ENCODE measurements around the gene SSH3. TPM values are rescaled to one million over a fixed set of nuclear protein-coding genes. Genes with fewer than 3 reads are reported as not detected.

The SSH3 gene
- total RNA-seq, 1 donor from 2014 or later = 5.1 TPM

DNA sequence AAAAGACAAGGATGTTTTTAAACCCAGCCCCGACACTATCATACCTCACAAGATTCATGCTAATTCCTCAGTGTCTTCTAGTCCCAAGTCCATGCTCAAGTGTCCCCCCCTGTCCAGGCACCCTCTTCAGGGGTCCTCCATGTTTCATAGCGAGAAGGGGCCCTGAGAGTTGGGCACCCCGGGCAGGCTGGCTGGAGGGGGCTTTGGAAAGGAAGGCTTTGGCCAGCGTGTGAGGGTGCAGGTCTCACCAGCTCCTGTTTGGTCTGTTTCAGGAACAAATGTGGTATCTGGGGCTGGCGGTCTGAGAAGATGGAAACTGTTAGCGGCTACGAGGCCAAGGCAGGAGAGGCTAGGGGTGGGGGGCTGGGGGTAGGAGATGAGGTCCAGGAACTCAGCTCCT lies 4.5 kb upstream of the SSH3 start:
- Mint-ChIP-seq H3K27me3 (no peaks in the 10 kb centered on the region), H3K4me1 (peaks cover 6% of the 10 kb centered on the region), H3K4me3 (no peak overlapping the region), H3K9me3 (peaks cover 8% of the 10 kb centered on the region), H3K36me3 (ENCODE audit: low read depth) (peaks cover 71% of the 10 kb centered on the region), H3K27ac (no peak overlapping the region)
- no peak for DNase-seq
- TF ChIP-seq CTCF (IDR thresholded peaks at IDR 0.05) = no peak
- POLR2A ChIA-PET = interaction anchor here (0.6 kb wide), 1 partner anchor 23 kb away, joined by 3 read pairs; no protein-coding TSS in a partner anchor
- CTCF ChIA-PET = no interaction called here
- intact Hi-C loops (cut with micrococcal nuclease) = no loop called here
- no peak for ATAC-seq (ENCODE audit: low read depth)

GRCh38 chr11:67299471-67300191 lies 3.7 kb upstream of the SSH3 start:
- H3K9me3 Mint-ChIP-seq = peaks cover 8% of the 10 kb centered on the region
- no peak for DNase-seq
- POLR2A ChIA-PET = interaction anchor here (0.6 kb wide), 1 partner anchor 22 kb away, joined by 3 read pairs; no protein-coding TSS in a partner anchor

GRCh38 chr11:67300256-67300755 lies 3.0 kb upstream of the SSH3 start:
- Mint-ChIP-seq H3K9me3 (peaks cover 8% of the 10 kb centered on the region), H3K4me1 (peaks cover 3% of the 10 kb centered on the region), H3K4me3 (no peak overlapping the region), H3K36me3 (ENCODE audit: low read depth) (peaks cover 60% of the 10 kb centered on the region), H3K27ac (no peak overlapping the region), H3K27me3 (no peaks in the 10 kb centered on the region)
- ATAC-seq (ENCODE audit: low read depth) = no peak
- POLR2A ChIA-PET = no interaction called here
- CTCF ChIA-PET = no interaction called here
- TF ChIP-seq CTCF (IDR thresholded peaks at IDR 0.05) = no peak
- no peak for DNase-seq
- intact Hi-C loops (cut with micrococcal nuclease) = no loop called here

More at GRCh38 chr11:67299471-67300191, 3.7 kb upstream of the SSH3 start:
- peaks cover 3% of the 10 kb centered on the region for H3K4me1 Mint-ChIP-seq
- no peak overlapping the region for H3K27ac Mint-ChIP-seq
- TF ChIP-seq CTCF (IDR thresholded peaks at IDR 0.05) = no peak
- intact Hi-C loops (cut with micrococcal nuclease) = no loop called here
- H3K36me3 Mint-ChIP-seq (ENCODE audit: low read depth) = peaks cover 66% of the 10 kb centered on the region
- CTCF ChIA-PET = no interaction called here
- H3K4me3 Mint-ChIP-seq = no peak overlapping the region
- no peaks in the 10 kb centered on the region for H3K27me3 Mint-ChIP-seq
- no peak for ATAC-seq (ENCODE audit: low read depth)

DNA sequence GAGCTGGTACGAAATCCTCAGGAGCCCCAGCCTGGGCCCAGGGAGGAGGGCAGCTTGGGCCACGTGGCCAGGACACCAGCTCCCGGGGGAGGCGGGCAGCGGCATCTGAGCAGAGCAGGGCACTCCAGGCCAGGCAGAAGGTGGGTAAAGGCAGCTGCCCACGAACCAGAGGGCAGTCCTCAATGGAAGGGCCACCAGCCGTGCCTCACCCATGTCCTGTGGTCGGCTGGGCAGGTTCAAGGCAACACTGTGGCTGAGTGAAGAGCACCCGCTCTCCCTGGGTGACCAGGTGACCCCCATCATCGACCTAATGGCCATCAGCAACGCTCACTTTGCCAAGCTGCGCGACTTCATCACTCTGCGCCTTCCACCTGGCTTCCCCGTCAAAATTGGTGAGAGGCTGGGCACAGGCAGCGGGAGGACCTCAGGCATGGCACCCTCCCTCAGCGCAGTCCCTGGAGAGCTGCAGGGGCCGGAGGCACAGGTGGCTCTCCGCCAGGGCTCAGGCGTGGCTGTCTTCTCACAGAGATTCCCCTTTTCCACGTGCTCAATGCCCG lies 2.5 kb upstream of the SSH3 start:
- TF ChIP-seq CTCF (IDR thresholded peaks at IDR 0.05) = no peak
- peaks cover 8% of the 10 kb centered on the region for H3K9me3 Mint-ChIP-seq
- ATAC-seq (ENCODE audit: low read depth) (no peak), DNase-seq (no peak)
- H3K27ac Mint-ChIP-seq = no peak overlapping the region
- intact Hi-C loops (cut with micrococcal nuclease) = no loop called here
- H3K4me3 Mint-ChIP-seq = no peak overlapping the region
- H3K36me3 Mint-ChIP-seq (ENCODE audit: low read depth) = peaks cover 56% of the 10 kb centered on the region
- H3K4me1 Mint-ChIP-seq = peaks cover 3% of the 10 kb centered on the region
- ChIA-PET CTCF (no interaction called here), POLR2A (interaction anchor here (1.0 to 1.4 kb wide), 2 partner anchors 12 to 17 kb away, joined by 3 to 4 read pairs; partner anchors contain the start of gene ANKRD13D)
- no peaks in the 10 kb centered on the region for H3K27me3 Mint-ChIP-seq

GRCh38 chr11:67301313-67301921 lies 1.9 kb upstream of the SSH3 start:
- ChIA-PET CTCF (no interaction called here), POLR2A (interaction anchor here (1.0 to 1.4 kb wide), 3 partner anchors 13 to 33 kb away, joined by 3 to 4 read pairs (median 3); partner anchors contain the start of gene ANKRD13D)
- H3K27ac Mint-ChIP-seq = no peak overlapping the region
- DNase-seq (peak; percentile 7), ATAC-seq (ENCODE audit: low read depth) (no peak)
- H3K36me3 Mint-ChIP-seq (ENCODE audit: low read depth) = peaks cover 50% of the 10 kb centered on the region
- no peak overlapping the region for H3K4me3 Mint-ChIP-seq
- TF ChIP-seq CTCF (IDR thresholded peaks at IDR 0.05) = no peak
- H3K4me1 Mint-ChIP-seq = peaks cover 3% of the 10 kb centered on the region
- peaks cover 4% of the 10 kb centered on the region for H3K9me3 Mint-ChIP-seq
- H3K27me3 Mint-ChIP-seq = no peaks in the 10 kb centered on the region
- intact Hi-C loops (cut with micrococcal nuclease) = no loop called here

All from activated B cell treated with CpG ODN at 0.5 μM for 24 hours (primary cell).